Measurements from ENCODE around the gene HEATR3.

Gene HEATR3

GRCh38 chr16:50152351-50152806 is 86.6 kb downstream of the HEATR3 start:
- peak in 2 of 3 donors; percentile 22 to 44 for DNase-seq (ENCODE audit: low read depth in 3 of 3, low spot score in 1 of 3)

DNA sequence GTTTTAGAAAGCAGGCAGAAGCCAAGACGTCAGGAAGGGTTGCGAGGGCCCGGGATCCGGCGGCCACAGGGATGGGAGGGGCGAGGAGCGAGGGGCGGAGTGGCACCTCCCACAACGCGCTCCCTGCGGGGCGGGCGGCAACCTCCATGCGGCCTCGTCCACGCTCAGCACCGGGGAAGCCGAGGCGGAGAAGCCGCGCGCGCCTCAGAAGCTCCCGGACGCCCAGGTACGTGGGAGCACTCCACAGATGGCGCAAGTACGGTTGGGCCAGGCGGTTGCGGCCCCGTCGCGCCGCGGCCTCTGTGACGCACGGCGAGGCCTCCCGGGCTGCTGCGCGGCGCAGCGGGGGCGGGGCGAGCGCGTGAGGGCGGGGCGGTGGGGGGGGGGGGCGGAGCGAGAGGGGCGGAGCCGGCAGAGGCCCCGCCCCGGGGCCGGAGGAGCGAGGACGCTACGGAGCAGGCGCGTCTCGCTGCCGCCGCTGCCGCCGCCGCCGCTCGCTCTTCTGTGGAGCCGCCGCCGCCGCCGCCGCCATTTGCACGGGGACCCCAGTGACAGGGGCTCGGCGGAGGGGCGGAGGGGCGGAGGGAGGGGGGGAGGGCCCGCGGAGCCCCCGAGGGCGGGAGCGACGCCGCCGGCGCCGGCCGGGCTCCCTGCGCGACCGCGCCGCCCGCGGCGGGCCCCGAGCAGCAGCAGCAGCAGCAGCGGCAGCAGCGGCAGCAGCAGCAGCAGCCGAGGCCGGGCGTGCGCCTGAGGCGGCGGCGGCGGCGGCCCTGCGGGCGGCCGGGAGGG is 87.2 kb downstream of the HEATR3 start, which contains the start of gene TENT4B:
TENT4B (plus strand) TSS at position 500 of the 789 bp plus-strand sequence. CDS start 316 bp downstream, outside the sequence.
- peak; percentile 69 to 79 (median 77) for DNase-seq (ENCODE audit: low read depth in 3 of 3, low spot score in 1 of 3)

DNA sequence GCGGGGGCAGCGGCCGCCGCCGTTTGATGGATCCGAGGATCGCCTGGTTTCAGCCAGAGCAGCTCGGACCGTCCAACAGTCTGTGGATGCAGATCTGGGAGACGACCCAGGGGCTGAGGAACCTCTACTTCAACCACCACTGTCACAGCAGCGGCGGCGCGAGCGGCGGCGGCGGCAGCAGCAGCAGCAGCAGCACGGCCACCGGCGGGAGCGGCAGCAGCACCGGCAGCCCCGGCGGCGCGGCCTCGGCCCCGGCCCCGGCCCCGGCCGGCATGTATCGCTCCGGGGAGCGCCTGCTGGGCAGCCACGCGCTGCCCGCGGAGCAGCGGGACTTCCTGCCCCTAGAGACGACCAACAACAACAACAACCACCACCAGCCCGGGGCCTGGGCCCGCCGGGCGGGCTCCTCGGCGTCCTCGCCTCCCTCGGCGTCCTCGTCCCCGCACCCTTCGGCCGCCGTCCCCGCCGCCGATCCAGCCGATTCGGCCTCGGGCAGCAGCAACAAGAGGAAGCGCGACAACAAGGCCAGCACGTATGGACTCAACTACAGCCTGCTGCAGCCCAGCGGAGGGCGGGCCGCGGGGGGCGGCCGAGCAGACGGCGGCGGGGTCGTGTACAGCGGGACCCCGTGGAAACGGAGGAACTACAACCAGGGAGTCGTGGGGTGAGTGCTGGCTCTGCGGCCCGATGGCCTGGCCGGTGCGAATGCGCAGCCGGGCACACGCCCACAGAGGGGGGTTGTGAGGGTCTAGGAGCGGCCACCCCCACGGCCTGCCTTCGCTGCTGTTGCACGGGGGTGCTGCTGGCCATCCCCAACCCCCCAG is 88.0 kb downstream of the HEATR3 start:
- DNase-seq (ENCODE audit: low read depth in 3 of 3, low spot score in 1 of 3), result no peak

GRCh38 chr16:50154420-50154950 is 88.7 kb downstream of the HEATR3 start:
- no peak for DNase-seq (ENCODE audit: low read depth in 3 of 3, low spot score in 1 of 3)

DNA sequence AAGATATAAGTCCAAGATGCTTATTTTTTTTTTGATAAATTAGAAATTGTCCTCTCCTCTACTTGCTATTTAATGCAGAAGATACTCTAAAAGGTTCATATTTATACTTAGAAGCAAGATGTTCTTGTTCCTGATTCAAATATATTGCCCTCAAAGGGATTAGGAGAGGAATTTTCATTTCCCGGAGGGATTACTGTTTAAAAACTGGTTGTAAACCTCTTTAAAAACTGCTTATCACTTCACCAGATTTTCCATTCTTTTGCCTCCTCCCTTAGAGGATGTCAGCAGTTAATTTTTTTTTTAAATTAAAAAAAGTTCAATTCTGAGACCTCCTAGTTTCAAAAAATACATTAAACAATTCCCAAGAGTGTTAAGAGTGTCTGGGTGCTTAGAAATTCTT is 90.2 kb downstream of the HEATR3 start:
- no peak for DNase-seq (ENCODE audit: low read depth in 3 of 3, low spot score in 1 of 3)

Measured in stimulated activated CD4-positive, alpha-beta T cell treated with anti-CD3 and anti-CD28 coated beads, TNF-alpha, amount 100 ng/mL, for 1 hour (primary cell).